Peyer's patch (tissue), 4 donors: Measurements from ENCODE around the gene PLPP3.

Experiments used
- CTCF ChIP-seq, 6 experiments: fragments of 450-650 bp in 4 of 6; fragments of 200-600 bp in 2 of 6; sonication (generic) in 1 of 6; IDR thresholded peaks; one replicate each; pipeline ENCODE4 v1.5.1; 2017 to 2019; ENCODE audit warnings: antibody characterized with exemption in 6 of 6, mild to moderate bottlenecking in 3 of 6, moderate library complexity in 1 of 6
- POLR2A ChIP-seq, 2 donors: fragments of 450-650 bp; IDR thresholded peaks; one replicate each; pipeline ENCODE4 v1.5.1; 2017; ENCODE audit warnings: antibody characterized with exemption in 2 of 2, mild to moderate bottlenecking in 2 of 2, moderate library complexity in 2 of 2

- no peak for TF ChIP-seq CTCF (IDR thresholded peaks at IDR 0.05)
- TF ChIP-seq POLR2A (IDR thresholded peaks at IDR 0.05): no peak
Measured at GRCh38 chr1:56574794-56575193, 4.6 kb downstream of the PLPP3 start.
